ENCODE results near the gene KLRC4. TPM values are rescaled to one million over a fixed set of nuclear protein-coding genes. Genes with fewer than 3 reads are reported as not detected.
"Not testable (repeated sequence)": the region's sequence is repeated elsewhere in the genome, so short reads cannot be mapped to it uniquely, and the experiment has no call there.

Gene KLRC4
- total and polyA plus RNA-seq, 4 donors: 0.45 to 0.91 TPM; not detected in 2

DNA sequence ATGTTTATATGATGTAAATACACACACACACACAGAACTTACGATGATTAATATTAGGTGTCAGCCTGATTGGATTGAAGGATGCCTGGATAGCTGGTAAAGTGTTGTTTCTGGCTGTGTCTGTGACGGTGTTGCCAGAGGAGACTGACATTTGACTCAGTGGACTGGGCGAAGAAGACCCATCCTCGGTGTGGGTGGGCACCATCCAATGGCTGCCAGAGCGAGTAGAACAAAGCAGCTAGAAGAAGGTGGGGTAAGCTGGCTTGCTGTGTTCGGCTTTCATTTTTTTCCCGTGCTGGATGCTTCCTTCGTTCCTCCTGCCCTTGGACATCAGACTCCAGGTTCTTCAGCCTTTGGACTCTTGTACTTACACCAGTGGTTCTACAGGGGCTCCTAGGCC lies 31.6 kb upstream of the KLRC4 start:
- H3K9me3 ChIP-seq (ENCODE audit: control insufficient read depth in 4 of 4, insufficient read depth in 3 of 4, low read length in 3 of 4); DNase-seq; H3K27me3 ChIP-seq (ENCODE audit: control insufficient read depth in 3 of 3, insufficient read depth in 3 of 3, low read length in 2 of 3); H3K36me3 ChIP-seq (ENCODE audit: control insufficient read depth in 4 of 4, insufficient read depth in 4 of 4, low read length in 4 of 4); H3K4me1 ChIP-seq (ENCODE audit: control insufficient read depth in 5 of 5, insufficient read depth in 5 of 5, low read length in 5 of 5); ATAC-seq (ENCODE audit: insufficient read depth, low FRiP score); H3K27ac ChIP-seq (ENCODE audit: low read depth in 1 of 2, low read length in 1 of 2); H3K9ac ChIP-seq (ENCODE audit: insufficient read depth in 1 of 2, low read length in 2 of 2); H3K4me3 ChIP-seq: not testable (repeated sequence)
- 85 to 91% methylated on average over 5 to 8 of the region's 8 CpGs for WGBS, 2 donors

DNA sequence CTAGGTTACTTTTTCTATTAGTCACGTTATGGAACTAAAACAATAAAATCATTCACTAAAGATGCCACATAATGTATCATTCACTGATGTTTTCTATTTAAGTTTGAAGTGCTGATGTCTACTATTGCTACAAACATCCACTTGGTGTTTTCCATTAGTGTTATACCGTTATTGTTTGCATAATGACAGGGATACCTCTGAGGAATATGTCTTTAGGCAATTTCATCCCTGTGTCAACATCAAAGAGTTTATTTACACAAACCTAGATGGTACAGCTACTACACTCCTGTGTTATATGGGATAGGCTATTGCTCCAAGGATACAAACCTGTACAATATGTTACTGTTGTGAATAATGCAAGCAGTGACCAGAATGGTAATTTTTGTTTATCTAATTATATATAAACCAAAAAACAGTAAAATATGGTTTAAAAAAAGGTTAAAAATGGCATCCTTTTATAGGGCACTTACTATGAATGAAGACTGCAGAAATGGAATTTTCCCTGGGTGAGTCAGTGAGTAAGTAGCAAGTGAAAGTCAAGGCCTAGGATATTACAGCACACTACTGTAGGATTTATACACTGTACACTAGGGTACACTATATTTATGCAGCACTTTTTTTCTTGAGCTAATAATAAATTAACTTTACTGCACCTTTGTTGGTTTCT lies 30.2 kb upstream of the KLRC4 start:
- DNase-seq; H3K27ac ChIP-seq (ENCODE audit: low read depth in 1 of 2, low read length in 1 of 2); H3K4me1 ChIP-seq (ENCODE audit: control insufficient read depth in 5 of 5, insufficient read depth in 5 of 5, low read length in 5 of 5); ATAC-seq (ENCODE audit: insufficient read depth, low FRiP score); H3K36me3 ChIP-seq (ENCODE audit: control insufficient read depth in 4 of 4, insufficient read depth in 4 of 4, low read length in 4 of 4); H3K9me3 ChIP-seq (ENCODE audit: control insufficient read depth in 4 of 4, insufficient read depth in 3 of 4, low read length in 3 of 4); H3K9ac ChIP-seq (ENCODE audit: insufficient read depth in 1 of 2, low read length in 2 of 2); H3K4me3 ChIP-seq; H3K27me3 ChIP-seq (ENCODE audit: control insufficient read depth in 3 of 3, insufficient read depth in 3 of 3, low read length in 2 of 3): not testable (repeated sequence)
- WGBS, 2 donors: 63 to 93% methylated on average over 1 to 2 of the region's 2 CpGs

DNA sequence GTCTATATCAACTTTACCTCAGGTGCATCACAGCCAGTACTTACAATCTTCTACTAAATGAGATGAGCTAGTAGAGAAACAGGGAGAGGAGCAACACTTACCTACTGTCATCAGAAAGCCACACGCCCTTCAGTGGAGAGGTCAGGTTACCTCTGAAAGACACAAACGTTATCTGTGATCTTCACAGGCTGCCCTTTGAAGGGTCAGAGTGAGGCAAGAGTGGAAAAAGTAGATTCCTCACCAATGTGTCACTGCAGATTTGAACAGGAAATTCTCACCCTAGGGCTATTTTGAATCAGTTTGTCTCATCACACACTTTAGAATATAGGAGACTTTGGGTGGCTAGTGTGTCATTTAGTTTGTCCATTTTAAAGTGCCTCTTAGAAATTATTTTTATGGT lies 28.0 kb upstream of the KLRC4 start:
- H3K4me3 ChIP-seq; H3K9ac ChIP-seq (ENCODE audit: insufficient read depth in 1 of 2, low read length in 2 of 2); H3K27me3 ChIP-seq (ENCODE audit: control insufficient read depth in 3 of 3, insufficient read depth in 3 of 3, low read length in 2 of 3); H3K4me1 ChIP-seq (ENCODE audit: control insufficient read depth in 5 of 5, insufficient read depth in 5 of 5, low read length in 5 of 5); ATAC-seq (ENCODE audit: insufficient read depth, low FRiP score); H3K27ac ChIP-seq (ENCODE audit: low read depth in 1 of 2, low read length in 1 of 2); DNase-seq; H3K9me3 ChIP-seq (ENCODE audit: control insufficient read depth in 4 of 4, insufficient read depth in 3 of 4, low read length in 3 of 4); H3K36me3 ChIP-seq (ENCODE audit: control insufficient read depth in 4 of 4, insufficient read depth in 4 of 4, low read length in 4 of 4): not testable (repeated sequence)
- 37 to 71% methylated on average over 1 to 2 of the region's 2 CpGs for WGBS, 2 donors

DNA sequence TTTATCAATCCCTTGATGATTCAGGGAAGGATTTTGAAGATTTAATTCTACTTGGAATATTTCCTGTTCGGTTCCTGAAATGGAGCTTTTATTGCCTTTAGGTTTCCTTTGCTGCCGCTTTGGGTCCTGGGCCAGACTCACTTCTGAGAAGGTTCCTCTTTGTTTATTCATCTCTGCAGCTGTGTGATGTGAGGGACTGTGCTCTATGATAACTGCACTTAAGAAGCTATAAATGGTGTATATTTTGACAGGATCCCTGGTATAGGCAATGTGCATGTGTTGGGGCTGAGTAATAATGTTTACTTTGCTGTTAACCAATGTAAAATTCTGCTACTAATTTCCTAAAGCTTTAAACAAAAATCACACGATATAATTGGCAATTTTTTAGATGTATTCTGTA lies 26.3 kb upstream of the KLRC4 start, which contains the start of gene KLRC2:
KLRC2 (minus strand) TSS at position 195 of the 400 bp plus-strand sequence; CDS start at position 171, 24 bp downstream.
- H3K36me3 ChIP-seq (ENCODE audit: control insufficient read depth in 4 of 4, insufficient read depth in 4 of 4, low read length in 4 of 4): not testable (repeated sequence)

DNA sequence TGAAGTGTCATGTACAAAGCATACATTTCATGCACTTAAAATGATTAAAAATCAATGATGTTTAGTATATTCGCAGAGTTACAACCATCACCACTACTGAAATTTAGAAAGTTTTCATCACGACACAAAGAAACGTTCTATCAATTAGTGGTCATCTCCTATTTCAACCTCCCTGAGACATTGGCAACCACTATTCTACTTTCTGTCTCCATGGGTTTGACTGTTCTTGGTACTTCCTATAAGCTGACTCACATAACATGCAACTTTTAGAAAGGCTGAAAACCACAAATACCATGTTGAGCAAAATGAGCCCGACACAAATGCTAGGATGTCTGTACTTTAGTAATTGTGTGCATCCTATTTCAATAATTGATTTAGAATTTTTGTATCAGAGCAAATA lies 21.1 kb upstream of the KLRC4 start:
- H3K4me1 ChIP-seq (ENCODE audit: control insufficient read depth in 5 of 5, insufficient read depth in 5 of 5, low read length in 5 of 5); H3K36me3 ChIP-seq (ENCODE audit: control insufficient read depth in 4 of 4, insufficient read depth in 4 of 4, low read length in 4 of 4); H3K27ac ChIP-seq (ENCODE audit: low read depth in 1 of 2, low read length in 1 of 2); DNase-seq; H3K9ac ChIP-seq (ENCODE audit: insufficient read depth in 1 of 2, low read length in 2 of 2); H3K27me3 ChIP-seq (ENCODE audit: control insufficient read depth in 3 of 3, insufficient read depth in 3 of 3, low read length in 2 of 3); H3K9me3 ChIP-seq (ENCODE audit: control insufficient read depth in 4 of 4, insufficient read depth in 3 of 4, low read length in 3 of 4); ATAC-seq (ENCODE audit: insufficient read depth, low FRiP score); H3K4me3 ChIP-seq: not testable (repeated sequence)
- 79% methylated on average over 4 of the region's 4 CpGs for WGBS, 2 donors

More for the DNA sequence above, 26.3 kb upstream of the KLRC4 start, which contains the start of gene KLRC2:
- not testable (repeated sequence) for H3K9ac ChIP-seq (ENCODE audit: insufficient read depth in 1 of 2, low read length in 2 of 2); ATAC-seq (ENCODE audit: insufficient read depth, low FRiP score); H3K4me3 ChIP-seq; H3K9me3 ChIP-seq (ENCODE audit: control insufficient read depth in 4 of 4, insufficient read depth in 3 of 4, low read length in 3 of 4); DNase-seq; H3K27ac ChIP-seq (ENCODE audit: low read depth in 1 of 2, low read length in 1 of 2); H3K4me1 ChIP-seq (ENCODE audit: control insufficient read depth in 5 of 5, insufficient read depth in 5 of 5, low read length in 5 of 5); H3K27me3 ChIP-seq (ENCODE audit: control insufficient read depth in 3 of 3, insufficient read depth in 3 of 3, low read length in 2 of 3)
- 37 to 39% methylated on average over 3 of the region's 3 CpGs for WGBS, 2 donors

DNA sequence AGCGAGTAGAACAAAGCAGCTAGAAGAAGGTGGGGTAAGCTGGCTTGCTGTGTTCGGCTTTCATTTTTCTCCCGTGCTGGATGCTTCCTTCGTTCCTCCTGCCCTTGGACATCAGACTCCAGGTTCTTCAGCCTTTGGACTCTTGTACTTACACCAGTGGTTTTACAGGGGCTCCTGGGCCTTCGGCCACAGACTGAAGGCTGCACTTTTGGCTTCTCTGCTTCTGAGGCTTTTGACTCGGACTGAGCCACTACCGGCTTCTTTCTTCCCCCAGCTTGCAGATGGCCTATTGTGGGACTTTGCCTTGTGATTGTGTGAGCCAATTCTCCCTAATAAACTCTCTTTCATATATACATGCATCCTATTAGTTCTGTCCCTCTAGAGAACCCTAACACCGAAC lies 16.4 kb upstream of the KLRC4 start:
- H3K36me3 ChIP-seq (ENCODE audit: control insufficient read depth in 4 of 4, insufficient read depth in 4 of 4, low read length in 4 of 4); DNase-seq; H3K4me1 ChIP-seq (ENCODE audit: control insufficient read depth in 5 of 5, insufficient read depth in 5 of 5, low read length in 5 of 5); H3K27me3 ChIP-seq (ENCODE audit: control insufficient read depth in 3 of 3, insufficient read depth in 3 of 3, low read length in 2 of 3); ATAC-seq (ENCODE audit: insufficient read depth, low FRiP score); H3K4me3 ChIP-seq; H3K27ac ChIP-seq (ENCODE audit: low read depth in 1 of 2, low read length in 1 of 2); H3K9me3 ChIP-seq (ENCODE audit: control insufficient read depth in 4 of 4, insufficient read depth in 3 of 4, low read length in 3 of 4); H3K9ac ChIP-seq (ENCODE audit: insufficient read depth in 1 of 2, low read length in 2 of 2): not testable (repeated sequence)
- WGBS, 2 donors: 94 to 95% methylated on average over 8 of the region's 8 CpGs

DNA sequence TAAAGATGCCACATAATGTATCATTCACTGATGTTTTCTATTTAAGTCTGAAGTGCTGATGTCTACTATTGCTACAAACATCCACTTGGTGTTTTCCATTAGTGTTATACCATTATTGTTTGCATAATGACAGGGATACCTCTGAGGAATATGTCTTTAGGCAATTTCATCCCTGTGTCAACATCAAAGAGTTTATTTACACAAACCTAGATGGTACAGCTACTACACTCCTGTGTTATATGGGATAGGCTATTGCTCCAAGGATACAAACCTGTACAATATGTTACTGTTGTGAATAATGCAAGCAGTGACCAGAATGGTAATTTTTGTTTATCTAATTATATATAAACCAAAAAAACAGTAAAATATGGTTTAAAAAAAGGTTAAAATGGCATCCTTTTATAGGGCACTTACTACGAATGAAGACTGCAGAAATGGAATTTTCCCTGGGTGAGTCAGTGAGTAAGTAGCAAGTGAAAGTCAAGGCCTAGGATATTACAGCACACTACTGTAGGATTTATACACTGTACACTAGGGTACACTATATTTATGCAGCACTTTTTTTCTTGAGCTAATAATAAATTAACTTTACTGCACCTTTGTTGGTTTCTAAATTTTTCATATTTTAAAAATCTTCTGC lies 14.8 kb upstream of the KLRC4 start:
- ATAC-seq (ENCODE audit: insufficient read depth, low FRiP score); H3K27ac ChIP-seq (ENCODE audit: low read depth in 1 of 2, low read length in 1 of 2); H3K9ac ChIP-seq (ENCODE audit: insufficient read depth in 1 of 2, low read length in 2 of 2); H3K27me3 ChIP-seq (ENCODE audit: control insufficient read depth in 3 of 3, insufficient read depth in 3 of 3, low read length in 2 of 3); H3K4me3 ChIP-seq; H3K4me1 ChIP-seq (ENCODE audit: control insufficient read depth in 5 of 5, insufficient read depth in 5 of 5, low read length in 5 of 5); H3K9me3 ChIP-seq (ENCODE audit: control insufficient read depth in 4 of 4, insufficient read depth in 3 of 4, low read length in 3 of 4); DNase-seq; H3K36me3 ChIP-seq (ENCODE audit: control insufficient read depth in 4 of 4, insufficient read depth in 4 of 4, low read length in 4 of 4): not testable (repeated sequence)
- 86 to 96% methylated on average over 1 of the region's 1 CpG for WGBS, 2 donors

DNA sequence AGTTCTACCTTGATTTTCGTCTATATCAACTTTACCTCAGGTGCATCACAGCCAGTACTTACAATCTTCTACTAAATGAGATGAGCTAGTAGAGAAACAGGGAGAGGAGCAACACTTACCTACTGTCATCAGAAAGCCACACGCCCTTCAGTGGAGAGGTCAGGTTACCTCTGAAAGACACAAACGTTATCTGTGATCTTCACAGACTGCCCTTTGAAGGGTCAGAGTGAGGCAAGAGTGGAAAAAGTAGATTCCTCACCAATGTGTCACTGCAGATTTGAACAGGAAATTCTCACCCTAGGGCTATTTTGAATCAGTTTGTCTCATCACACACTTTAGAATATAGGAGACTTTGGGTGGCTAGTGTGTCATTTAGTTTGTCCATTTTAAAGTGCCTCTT lies 12.6 kb upstream of the KLRC4 start:
- not testable (repeated sequence) for H3K4me1 ChIP-seq (ENCODE audit: control insufficient read depth in 5 of 5, insufficient read depth in 5 of 5, low read length in 5 of 5); DNase-seq; H3K9me3 ChIP-seq (ENCODE audit: control insufficient read depth in 4 of 4, insufficient read depth in 3 of 4, low read length in 3 of 4); ATAC-seq (ENCODE audit: insufficient read depth, low FRiP score); H3K9ac ChIP-seq (ENCODE audit: insufficient read depth in 1 of 2, low read length in 2 of 2); H3K36me3 ChIP-seq (ENCODE audit: control insufficient read depth in 4 of 4, insufficient read depth in 4 of 4, low read length in 4 of 4); H3K27me3 ChIP-seq (ENCODE audit: control insufficient read depth in 3 of 3, insufficient read depth in 3 of 3, low read length in 2 of 3); H3K4me3 ChIP-seq; H3K27ac ChIP-seq (ENCODE audit: low read depth in 1 of 2, low read length in 1 of 2)
- WGBS, 2 donors: 48 to 69% methylated on average over 2 of the region's 3 CpGs

All from lung (tissue), 10 donors.